A204.1 (cell line): Measurements from ENCODE around the gene SUPT3H.
"Not testable (repeated sequence)": the region's sequence is repeated elsewhere in the genome, so short reads cannot be mapped to it uniquely, and the experiment has no call there.

ENCODE experiments used
- FAIRE-seq: peaks from 2 replicates; lab custom pipeline; 2012; peaks lifted over from hg19 to GRCh38; lab: Jason Lieb, UNC

SUPT3H gene

GRCh38 chr6:44942798-44943197, 434.9 kb downstream of the SUPT3H start:
- peak; percentile 65 for FAIRE-seq

DNA sequence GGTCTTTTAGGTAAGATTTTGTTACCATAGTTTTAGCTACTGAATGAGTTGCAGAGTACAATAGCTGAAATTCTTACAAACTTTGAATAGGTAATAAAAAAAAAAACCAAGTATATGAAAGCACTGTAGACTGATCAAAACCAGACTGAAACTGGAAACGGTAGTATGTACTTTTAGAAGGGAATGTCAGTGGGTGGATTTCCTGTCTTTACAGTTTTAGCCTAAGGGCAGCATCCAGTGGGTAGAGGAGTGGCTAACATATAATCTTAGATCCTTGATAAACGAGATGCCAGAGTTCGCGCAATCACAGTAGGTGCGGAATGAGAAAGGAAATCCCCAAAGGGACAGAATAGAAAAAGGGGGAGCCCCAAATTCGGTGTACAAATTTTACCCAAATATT, 435.5 kb downstream of the SUPT3H start:
- FAIRE-seq, result no peak

DNA sequence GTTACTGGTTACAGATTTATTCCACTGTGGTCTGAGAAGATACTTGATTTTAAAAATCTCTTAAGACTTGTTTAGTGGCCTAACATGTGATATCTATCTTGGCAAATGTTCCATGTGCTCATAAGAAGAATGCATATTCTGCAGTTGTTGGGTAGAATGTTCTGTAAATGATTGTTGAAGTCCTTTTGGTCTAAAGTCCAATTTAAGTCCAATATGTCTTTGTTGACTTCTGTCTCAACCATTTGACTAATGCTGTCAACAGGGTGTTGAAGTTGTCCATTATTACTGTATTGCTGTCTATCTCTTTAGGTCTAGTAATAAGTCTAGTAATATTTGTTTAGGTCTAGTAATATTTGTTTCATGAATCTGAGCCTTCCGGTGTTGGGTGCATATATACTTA, 437.4 kb downstream of the SUPT3H start:
- no peak for FAIRE-seq

DNA sequence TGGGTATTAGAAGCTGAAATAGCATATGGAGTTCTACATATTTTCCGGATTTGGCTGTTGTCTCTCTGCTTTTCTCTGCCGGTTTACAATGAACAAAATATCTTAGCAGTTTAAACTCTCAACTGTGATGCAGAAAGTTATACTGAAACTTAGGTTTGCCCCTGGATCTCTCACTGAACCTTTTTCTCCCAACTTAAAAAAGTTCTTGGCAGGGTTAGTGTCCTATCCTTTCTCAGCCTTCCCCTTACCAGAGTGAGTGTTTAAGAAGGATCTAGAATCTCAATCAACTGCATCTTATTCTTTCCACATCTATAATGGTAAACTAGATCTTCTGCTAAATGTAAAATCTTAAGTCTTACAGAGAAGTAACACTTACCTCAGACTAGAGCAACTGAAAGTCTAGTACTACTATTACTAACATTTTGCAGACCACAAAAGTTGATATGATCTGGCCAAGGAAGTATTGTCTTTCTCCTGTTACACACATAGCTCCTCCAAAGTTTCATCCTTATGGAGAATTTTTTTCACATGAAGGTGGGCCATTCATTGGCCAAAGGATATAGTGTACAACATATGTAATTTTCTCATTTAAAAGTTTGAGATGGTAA, 441.9 kb downstream of the SUPT3H start:
- no peak for FAIRE-seq

DNA sequence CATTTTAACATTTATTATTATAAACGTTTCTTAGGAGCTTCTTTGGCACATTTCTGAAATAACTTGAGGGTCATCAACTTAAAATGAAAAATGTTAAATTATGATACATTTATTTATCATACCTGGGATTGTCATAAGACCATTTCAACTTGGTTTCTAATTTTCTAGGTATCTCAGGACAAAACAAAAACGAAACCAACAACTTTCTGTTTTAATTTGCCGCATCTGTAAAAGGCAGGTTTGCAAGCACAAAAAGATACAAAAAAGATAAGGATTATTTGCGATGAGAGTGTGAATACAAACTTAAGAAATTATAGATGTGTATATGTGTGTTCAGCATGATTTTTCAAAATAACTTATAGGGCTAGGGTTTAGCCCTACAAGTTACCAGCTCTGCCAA, 444.6 kb downstream of the SUPT3H start:
- FAIRE-seq, result no peak

GRCh38 chr6:44932651-44933091, 445.1 kb downstream of the SUPT3H start:
- no peak for FAIRE-seq

GRCh38 chr6:44931385-44931784, 446.3 kb downstream of the SUPT3H start:
- FAIRE-seq, result no peak

DNA sequence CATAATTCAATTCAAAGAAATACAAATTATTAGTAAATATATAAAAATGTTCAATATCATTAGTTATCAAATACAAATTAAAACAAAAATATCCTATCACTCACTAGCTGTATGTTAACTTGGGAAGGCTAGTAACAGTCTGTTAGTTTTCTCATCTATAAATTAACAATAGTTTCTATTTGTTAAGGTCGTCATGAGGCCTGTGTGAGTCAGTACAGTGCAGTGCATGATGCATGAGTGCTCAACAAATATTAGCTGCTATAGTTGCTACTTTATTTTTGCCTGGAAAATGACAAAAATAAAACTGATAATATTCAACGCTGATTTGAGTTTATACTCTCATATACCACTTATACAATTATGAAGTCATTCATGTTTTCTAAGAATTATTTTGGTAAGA, 451.2 kb downstream of the SUPT3H start:
- FAIRE-seq, result no peak

DNA sequence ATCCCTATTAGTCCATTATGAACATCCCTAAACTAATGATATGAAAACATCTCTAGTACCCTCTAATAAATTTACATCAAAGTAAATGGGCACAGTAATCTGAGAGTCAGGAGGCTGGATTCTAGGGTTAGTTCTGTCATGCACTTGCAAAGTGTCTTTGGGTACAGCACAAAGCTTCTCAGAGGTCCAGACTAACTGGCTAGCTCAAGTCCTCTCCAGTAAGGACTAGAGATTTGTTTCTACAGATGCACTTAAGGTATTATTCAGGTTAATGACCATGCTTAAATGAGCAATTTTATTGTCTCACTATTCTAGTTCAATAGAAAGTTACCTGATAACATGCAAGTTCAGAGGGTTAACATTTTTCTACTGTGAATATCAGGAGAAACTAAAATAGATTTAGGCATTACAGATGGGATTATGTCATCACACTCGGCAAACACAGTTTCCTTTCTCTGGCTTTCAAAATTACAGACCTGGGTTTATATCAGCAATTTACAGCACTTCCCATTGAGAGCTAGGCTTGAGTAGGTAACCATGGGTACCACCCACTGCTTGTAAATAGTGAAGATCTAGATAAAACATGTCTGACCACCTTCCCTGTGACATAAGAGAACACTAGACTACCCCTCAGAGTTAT, 452.5 kb downstream of the SUPT3H start:
- no peak for FAIRE-seq

- FAIRE-seq, result no peak
Measured at GRCh38 chr6:44923444-44923843, 454.3 kb downstream of the SUPT3H start.

- FAIRE-seq, result no peak
Measured at GRCh38 chr6:44921798-44922197, 455.9 kb downstream of the SUPT3H start.

DNA sequence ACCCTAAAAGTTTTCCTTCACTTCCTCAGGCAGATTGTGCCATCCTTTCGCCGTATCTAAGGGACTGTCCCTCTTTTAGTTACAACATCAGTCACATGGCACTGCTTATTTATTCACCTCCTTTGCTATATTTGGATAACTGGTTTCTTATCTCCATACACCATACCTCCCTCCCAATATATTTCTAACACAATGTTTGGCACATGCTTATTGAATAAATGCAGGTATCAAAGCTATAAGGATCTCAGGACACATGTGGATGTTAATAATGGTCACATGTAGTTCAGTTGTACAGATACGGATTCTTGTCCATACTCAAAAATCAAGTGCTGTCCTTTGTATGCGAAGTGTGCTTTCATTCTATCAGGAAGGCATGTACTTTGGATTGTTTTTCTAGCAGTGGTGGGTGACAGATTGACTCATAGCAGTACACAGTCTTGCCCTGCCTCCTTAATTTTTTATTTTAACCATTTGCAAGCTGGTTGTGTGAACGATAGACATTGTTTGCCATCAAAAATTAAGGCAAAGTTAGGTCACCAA, 456.7 kb downstream of the SUPT3H start:
- FAIRE-seq, result no peak

DNA sequence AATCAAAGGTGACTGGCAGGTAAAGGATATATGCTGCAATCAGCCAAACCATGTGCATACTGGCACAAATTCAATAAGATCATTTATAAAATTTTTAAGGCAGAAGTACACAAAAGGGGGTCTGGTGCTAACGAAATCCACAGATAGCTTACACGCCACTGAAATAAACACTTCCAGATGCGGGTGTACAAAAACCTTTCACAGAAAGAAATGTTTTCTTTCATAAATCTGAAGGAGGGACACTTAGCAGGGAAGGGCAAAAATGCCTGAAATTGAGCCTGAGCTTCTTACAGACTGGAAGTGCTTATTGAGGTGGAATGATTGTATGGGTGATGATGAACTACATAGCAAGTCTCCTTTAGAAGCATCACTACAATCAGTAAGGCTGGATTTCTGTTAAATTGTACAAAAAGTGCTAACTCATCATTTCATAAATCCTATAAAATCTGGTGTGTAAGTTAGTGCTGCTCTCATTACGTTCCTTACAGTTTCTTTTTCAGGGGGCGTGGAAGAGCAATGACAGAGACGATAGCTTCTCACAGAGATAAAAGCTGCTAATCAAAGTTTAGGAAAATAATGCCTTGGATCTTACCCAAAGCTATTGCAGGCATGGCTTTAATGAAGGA, 458.9 kb downstream of the SUPT3H start:
- no peak for FAIRE-seq

DNA sequence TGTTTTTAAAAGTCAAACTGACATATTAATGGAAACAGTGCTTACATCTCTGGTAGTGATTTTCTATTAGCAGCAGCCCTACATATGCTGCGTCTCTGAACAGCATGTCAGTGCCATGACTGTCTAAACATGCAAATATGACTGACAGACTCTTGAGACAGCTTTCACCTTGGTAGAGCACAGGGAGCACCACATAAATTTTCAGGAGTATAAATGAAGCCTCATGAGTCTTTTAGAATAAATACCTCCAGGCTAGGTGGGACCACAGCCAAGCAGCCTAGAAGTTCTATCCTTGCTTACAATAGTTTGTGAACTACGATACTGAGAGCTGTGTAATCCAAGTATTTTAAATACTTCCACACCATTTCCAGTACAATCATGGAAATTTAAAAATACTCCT, 460.3 kb downstream of the SUPT3H start:
- FAIRE-seq, result no peak

- no peak for FAIRE-seq
Measured at GRCh38 chr6:44915111-44915510, 462.6 kb downstream of the SUPT3H start.

DNA sequence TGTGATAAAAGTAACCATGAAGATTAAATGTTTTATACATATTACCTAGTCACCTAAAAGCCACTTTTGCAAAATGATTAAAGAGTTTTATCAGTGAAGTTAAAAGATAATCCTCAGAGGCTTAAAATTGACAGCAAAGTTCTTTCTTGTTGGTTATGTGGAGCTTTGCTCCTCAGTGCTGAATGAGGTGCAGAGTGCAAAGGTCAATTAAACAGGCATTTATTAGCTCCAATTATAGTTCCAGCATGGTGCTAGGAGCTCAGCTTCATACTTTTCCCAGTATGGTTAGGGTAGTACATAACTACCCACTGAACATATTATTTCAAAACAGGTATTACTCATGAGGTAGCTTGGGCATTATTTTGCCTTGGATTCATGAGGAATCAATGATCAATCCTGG, 463.6 kb downstream of the SUPT3H start:
- no peak for FAIRE-seq

DNA sequence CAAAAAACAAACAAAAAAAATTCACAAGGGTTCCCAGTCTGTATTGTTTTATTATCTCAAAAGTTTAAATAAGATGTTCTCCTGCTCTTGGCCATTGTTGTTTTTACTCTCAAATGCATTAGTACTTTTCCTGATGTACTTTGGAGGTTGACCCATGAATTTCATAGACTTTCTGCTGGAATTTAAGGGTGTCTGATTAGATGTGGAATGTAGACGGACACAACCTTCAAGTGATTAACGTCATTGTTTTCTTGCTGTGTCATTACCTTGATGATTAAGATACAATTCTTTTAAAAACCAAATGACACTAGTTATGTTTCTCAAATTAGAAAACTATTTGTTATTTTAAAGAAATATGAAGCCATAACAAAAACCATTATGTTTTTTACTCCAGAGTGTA, 471.0 kb downstream of the SUPT3H start:
- no peak for FAIRE-seq

DNA sequence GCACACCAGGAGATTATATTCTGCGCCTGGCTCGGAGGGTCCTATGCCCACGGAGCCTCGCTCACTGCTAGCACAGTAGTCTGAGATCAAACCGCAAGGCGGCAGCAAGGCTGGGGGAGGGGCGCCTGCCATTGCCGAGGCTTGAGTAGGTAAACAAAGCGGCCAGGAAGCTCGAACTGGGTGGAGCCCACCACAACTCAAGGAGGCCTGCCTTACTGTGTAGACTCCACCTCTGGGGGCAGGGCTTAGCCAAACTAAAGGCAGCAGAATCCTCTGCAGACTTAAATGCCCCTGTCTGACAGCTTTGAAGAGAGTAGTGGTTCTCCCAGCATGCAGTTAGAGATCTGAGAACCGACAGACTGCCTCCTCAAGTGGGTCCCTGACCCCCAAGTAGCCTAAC, 477.4 kb downstream of the SUPT3H start:
- not testable (repeated sequence) for FAIRE-seq

DNA sequence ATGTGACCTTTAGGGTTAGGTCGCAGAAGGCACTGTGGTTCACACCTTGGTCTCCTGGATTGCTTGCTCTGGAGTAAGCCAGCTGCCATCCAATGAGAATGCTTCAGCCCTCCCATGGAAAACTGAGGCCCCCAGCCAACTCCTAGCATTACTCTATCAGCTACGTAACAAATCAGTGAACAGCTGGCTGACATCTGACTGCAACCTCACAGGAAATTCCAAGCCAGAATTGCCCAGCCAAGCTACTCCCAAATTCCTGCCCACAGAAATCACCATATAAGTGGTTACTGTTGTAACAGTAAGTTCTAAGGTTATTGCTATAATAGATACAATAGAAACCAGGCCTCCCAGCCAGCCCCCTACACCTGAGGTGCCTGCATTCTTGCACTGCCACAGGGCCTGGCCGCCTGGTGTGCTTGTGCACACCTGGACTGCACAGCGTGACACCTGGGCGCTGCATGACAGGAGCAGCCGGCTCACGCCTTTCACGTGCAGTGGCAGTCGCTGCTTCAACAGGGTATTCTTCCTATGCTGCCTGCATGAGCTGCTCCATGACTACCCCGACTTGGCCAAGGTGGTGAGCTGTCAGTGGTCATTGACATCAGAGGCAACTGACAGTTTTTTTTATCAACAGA, 479.3 kb downstream of the SUPT3H start:
- no peak for FAIRE-seq

DNA sequence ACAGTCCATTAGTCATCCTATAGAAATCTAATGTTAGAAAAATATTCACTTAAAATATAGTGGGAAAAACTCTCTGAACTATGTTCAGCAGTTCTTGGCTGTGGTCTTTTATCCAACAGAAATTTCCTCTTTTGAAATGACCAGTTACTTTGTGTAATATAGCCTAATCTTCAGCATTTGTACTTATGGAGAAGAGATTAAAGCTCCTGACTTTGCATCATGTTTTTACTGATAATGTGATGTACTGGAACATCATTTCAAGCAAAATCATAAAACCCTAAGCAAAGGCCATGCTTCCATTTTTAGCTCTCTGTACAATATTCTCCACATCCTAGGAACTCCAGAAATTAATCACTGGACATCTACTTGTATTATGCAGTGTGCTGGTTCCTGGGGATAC, 480.4 kb downstream of the SUPT3H start:
- FAIRE-seq, result no peak

DNA sequence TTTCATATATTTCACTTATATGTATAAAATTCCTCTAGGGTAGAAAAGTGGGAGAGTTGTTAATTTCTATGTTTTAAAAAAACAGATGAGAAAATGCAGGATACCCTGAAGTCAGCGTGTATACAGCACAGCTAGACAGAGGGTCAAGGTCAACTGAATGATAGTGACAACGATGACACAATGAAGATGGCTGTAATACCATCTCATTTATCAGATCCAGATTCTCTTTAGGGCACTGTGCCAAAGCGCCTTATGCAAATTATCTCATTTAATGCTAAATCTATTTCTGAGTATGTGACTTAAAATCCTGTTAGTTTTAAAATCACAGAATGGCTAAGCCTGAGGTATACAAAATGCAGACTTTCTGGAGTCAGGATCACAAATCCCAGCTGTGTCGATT, 481.0 kb downstream of the SUPT3H start:
- no peak for FAIRE-seq

- FAIRE-seq, result no peak
Measured at GRCh38 chr6:44892579-44892978, 485.2 kb downstream of the SUPT3H start.

- not testable (repeated sequence) for FAIRE-seq
Measured at GRCh38 chr6:44879071-44879470, 498.7 kb downstream of the SUPT3H start.
